ENCODE measurements around the gene ANK2.

Gene ANK2

DNA sequence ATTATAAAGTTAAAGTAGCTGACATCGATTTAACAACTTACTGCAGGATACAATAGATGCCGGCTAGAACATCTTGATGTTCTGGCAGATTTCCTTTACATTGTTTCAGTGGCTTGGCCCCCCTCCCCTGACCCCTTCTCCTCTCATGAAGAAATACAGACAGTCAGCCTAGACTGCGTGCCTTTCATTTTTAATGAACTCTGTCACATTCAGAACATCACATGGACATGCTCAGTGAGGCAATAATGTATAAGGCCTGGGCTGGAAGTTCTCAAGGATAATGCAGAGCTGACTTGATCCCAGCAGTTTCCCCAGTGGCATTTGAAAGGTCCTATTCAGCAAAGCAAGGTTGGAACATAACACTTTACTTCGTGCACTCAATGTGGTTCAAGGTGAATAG, 239.2 kb downstream of the ANK2 start:
- DNase-seq (ENCODE audit: low read depth in 2 of 2): peak; percentile 41 to 42

DNA sequence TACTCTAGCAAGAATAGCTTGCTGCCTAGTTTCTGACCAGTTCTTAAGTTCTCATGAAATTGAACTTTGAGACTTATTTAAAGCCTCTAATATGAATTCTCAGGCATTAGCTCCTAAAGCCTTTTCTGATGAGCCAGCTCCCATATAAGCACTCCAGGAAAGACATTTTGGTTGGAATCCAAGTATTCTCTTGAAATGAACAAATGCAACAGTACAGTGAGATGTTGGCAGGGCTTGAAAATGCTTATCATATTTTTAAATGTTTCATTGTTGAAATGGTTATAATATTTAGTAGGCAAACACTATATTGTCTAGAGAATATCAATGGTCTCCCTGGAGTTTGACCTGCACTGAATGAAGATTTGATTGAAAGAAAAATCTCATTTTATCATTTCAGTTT, 240.3 kb downstream of the ANK2 start:
- peak; percentile 42 to 43 for DNase-seq (ENCODE audit: low read depth in 2 of 2)

DNA sequence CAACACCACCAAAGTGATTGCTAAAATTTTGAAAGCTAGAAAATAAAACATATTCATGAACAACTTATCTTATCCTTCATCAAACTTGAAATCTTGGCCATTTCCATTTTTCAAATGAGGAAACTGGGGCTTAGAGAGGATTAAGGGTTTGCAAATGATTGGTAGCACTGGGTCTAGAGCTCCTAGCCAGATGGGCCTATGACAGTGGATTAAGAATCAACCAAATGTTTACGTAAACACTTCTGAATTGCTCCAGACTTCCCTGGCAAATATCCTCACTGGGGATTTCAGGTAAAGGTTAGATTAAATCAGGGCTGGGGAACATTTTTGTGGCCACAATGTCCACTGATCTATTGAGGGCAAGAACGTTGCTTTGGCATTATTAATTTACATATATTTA, 241.2 kb downstream of the ANK2 start:
- DNase-seq (ENCODE audit: low read depth in 2 of 2): no peak

DNA sequence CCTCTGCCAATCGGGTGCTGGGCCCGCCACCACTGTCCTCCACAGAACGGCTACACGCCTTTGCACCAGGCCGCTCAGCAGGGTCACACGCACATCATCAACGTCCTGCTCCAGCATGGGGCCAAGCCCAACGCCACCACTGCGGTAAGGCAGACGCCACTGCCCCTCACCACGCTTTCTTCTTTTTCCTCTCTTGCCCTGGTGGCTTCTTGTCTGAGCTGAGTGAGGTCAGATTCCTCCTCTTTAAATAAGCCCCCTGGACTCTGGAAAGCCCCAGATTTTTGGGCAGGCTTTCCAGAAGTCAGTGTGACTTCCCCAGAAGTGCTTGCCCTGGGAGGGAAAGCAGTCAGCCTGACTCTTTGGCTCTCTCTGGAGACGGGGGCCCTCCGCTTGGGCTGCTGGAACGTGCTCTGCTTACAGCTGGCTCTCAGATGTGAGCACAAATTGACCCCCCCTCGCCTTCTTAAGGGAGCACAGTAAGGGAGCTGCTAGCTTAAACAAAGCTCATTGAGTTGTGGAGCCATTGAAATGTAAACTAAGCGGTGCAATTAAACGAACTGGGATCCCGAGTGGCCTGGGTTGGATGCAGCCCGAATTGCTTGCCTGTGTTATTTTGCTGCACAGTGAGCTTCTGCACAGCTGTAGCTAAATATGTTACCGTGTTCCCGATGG, 243.1 kb downstream of the ANK2 start:
- peak; percentile 42 to 50 for DNase-seq (ENCODE audit: low read depth in 2 of 2)

DNA sequence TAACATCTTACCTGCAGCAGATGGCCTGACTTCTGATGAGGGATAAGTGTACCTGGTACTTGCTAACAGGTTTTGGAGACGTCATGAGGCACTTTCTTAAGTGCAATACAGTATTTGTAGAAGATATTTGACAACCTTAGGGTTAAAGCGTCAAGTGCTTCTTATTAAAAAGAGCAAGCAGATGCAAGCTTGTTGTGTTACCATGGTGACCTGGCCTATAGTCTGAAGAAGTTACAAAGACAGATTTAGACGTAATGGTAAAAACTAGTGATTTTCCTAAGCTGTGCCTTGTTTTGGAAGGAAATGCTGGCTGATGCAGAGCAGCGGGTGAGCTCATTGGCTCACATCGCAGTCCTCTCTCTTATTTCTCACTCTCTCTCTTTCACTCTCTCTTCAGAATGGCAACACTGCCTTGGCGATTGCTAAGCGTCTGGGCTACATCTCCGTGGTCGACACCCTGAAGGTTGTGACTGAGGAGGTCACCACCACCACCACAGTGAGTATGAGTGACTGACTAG, 243.6 kb downstream of the ANK2 start:
- DNase-seq (ENCODE audit: low read depth in 2 of 2): no peak

DNA sequence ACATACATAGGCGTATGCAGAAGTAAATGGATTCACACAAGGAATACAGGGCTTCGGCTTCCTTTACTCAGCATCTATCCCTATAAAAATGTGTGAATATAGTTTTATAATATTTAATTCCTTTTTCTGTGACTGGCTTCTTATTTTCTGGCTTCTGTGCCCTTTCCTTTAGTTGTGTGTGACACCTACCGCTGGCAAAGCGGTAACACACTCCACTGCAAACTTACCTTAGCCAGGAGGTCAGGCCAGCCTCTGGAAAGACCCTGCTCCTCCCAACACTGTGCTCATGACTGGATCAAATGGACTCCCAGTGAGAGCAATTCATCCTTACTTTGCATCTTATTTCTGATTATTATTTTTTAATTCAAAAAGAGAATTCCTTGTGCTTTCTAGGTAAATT, 244.2 kb downstream of the ANK2 start:
- DNase-seq (ENCODE audit: low read depth in 2 of 2): no peak

DNA sequence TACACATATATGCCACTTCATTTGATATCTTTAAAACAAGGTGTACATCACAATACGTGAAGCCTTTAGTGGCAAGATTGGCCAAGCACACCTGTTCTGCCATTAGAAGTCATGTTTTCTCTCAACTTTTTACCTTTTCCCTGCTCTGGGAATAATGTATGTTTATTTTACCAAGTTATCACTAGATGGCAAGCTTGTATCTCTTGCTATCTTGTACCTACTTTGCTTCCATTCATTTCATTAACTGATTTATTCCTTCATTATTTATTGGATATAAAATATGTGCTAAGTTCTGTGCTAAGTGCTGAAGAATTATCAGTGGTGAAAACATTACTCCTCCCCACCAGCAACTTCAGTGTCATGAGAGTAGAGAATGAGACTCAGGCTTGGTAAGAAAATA, 245.5 kb downstream of the ANK2 start:
- DNase-seq (ENCODE audit: low read depth in 2 of 2): no peak

DNA sequence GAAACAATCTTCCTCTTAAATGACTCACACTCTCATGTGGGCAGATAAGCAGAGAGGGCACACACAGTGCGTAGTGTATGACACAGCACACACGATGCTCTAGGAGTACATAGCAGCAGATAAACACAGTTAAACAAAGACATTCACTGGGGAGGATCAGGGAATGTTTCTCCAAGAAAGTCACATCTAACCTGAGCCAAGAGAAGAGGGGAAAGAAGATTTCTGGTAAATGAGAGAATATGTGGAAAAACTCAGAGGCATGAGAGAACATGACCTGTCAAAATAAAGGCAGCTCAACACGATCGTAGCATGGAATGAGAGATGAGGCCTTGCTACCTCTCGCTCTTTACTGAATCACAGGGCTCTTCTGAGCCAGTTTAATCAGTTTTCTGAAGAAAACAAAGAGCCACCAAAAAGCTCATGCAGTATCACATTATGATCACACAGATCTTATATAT, 251.0 kb downstream of the ANK2 start:
- DNase-seq (ENCODE audit: low read depth in 2 of 2): no peak

DNA sequence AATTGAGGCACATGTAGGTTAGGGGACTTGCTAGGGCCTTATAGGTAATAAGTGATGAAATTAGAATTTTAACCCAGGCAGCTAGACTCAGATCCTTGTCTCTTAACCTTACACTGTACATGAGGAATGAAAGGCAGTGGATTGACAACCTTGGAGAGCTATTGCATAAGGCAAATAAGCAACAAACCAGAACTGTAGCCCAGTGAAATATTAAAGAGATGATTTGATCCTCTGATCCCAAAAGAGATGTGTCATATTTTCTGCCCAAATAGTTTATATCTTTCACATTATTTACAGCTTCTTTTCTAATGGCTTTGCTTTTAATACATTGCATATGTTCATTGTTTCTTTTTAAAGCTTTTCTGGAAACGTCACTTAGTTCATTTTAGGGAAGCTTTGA, 252.6 kb downstream of the ANK2 start:
- peak; percentile 20 to 26 for DNase-seq (ENCODE audit: low read depth in 2 of 2)

DNA sequence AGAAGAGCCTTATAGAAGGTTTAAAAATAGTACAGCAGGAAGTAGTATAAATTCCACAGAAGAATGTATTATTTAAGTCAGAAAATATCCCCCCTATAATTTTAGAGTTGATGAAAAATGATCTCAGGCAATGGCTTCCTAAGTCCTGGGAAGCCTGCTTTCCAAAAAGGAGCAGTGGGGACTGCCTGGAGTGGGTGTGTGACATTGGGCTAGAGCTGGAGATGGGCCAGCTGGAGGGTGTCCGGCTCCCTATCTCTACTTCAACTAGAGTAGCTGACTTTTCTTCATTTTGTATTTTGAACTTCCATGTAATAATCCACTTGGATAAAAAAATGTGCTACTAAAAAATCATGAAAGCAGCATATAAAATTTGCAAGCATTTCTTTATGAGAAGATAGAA, 253.9 kb downstream of the ANK2 start:
- no peak for DNase-seq (ENCODE audit: low read depth in 2 of 2)

DNA sequence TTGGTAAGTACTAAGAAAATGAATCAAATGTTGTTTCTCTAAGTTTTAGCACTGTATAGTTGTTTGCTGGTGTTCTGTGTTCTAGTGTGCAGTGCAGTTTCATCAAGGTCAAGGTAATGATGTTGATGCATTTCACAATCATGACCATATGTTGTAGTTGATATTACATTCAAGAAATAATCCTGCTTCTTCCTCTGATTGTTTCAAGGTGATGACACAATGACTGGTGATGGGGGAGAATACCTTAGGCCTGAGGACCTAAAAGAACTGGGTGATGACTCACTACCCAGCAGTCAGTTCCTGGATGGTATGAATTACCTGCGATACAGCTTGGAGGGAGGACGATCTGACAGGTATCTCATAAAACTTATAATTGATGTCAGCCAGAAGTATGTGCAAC, 261.6 kb downstream of the ANK2 start:
- no peak for DNase-seq (ENCODE audit: low read depth in 2 of 2)

DNA sequence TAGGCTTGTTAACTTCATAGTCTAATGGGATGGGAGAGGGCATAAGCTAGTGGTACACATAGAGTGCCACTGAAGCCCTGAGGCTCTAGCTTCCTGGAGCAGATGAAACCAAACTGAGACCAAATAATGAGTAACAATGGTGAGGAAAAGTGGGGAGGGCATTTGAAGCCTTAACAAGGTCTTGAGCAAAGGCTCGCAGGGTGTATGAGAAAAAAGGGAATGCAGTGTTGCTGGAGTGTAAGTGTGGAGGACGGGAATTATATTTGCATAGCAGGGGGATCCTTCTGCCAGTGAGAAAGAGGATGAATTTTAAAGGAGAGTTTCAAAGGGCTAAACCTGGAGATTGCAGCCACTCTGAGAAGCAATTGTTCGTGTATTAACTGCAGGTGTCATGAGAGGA, 263.1 kb downstream of the ANK2 start:
- no peak for DNase-seq (ENCODE audit: low read depth in 2 of 2)

DNA sequence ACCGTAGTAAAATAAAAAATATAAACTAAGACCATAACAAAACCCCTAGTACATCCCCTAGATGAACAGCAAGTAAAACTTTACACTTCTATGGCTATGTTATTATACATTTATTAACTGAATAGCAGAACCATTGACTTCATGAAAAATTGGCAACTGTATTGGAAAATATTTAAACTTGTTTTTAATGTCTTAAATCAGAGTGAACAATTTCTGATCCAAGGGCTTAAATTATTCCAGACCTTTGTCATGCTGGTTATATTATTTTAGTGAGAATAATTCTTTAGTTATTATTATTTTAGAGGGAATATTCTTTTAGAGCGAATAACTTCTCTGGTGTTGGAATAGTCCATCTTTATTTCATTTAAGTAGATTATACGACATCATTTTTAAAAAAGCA, 265.0 kb downstream of the ANK2 start:
- no peak for DNase-seq (ENCODE audit: low read depth in 2 of 2)

DNA sequence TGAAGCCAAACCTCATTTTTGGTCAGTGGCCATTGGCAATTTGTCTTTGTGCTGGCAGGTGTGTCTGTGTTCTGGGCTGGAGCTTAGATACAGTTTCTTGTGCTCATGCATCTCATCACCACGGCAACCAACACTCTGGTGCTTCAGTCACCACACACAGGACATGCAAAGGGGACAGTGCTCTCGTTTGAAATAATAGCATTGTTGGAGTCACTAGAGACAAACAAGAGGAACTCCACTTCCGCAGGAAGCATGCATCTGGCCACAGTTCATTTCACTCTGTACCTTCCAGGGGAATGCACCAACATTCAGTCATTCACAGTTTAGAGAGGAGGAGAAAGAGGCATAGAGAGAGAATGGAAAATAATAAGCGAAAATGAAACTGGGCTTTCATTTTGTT, 267.4 kb downstream of the ANK2 start:
- no peak for DNase-seq (ENCODE audit: low read depth in 2 of 2)

DNA sequence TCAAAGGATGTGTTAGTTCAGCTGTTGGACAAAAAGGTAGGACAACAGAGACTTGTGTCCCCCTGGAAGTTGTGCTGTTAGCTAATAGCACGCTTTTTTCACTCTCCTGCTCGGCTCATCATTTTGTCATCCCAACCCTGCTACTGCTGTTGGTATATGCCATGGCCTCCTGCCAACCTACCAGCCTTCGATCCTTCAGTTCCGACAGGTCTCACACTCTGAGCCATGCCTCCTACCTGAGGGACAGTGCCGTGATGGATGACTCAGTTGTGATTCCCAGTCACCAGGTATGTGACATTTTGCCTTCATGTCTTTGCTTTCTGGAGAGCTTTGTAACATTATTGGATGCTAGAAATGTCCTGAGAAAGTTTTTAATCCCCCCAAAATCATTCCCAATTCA, 268.1 kb downstream of the ANK2 start:
- no peak for DNase-seq (ENCODE audit: low read depth in 2 of 2)

DNA sequence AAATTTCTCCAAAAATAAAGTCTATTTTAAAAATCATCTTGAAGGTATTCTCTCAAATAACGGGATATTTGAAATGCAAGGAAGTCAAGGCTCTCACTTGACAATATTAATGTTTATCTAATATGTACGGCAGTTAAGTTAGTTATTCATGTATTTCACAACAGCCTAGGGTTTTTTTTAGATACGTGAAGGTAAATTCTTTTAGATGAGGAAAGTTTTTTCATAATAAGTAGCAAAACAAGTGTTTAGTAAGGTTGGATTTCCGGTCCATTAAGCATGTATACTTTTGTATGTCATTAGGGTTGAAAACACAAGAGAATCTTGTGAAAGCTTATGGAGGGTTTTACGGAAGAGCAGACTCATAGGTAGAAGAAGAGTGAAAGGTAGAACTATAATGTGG, 273.3 kb downstream of the ANK2 start:
- no peak for DNase-seq (ENCODE audit: low read depth in 2 of 2)

DNA sequence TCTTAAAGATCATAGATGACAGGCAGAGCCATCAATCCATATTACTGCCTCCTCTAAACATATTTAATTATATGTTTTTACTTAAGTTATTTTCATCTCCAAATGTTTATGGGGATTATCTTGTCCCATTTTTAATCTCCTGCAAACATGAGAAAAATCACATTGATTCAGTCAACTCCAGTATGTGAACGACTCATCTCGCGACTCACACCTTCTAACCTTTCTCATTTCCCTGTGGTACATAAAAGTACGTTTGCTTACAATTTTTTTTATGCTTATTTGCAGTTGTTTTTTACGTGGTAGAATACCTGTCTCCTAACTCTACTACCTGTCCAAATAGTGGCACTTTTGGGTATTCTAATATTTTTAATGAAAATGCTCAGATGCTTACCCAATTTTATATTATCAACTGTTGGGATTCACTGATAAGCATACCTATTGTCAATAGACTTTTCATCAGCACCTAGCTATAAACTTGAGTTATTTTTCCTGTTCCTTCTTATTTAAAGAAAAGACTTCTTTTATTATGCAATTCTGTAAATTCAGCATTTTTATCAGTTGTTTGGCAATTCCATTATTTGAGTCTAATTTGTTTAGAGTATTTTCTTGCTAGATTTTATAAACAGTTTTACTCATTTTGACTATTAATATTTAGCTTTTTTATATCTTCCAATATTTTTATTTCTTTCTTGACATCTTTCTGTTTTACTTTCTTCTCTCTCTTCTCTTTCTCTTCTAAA, 276.6 kb downstream of the ANK2 start:
- no peak for DNase-seq (ENCODE audit: low read depth in 2 of 2)

DNA sequence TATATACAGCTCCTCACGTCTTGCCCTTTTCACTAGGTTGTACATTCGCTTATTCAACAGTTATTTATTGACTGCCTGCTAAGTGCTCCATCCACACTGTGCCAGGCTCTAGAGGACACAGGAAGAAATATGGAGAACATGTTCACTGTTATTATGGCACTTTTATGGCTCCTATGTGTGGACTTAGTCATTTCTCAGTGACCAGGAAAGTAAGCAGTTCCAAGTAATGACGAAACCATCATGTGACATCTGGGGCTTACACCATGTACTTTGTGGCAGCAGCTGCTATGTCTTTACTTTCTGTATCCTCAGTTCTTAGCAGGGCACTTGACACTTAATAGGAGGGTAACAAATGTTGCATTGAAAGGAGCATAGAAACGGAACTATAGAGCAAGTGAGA, 278.0 kb downstream of the ANK2 start:
- no peak for DNase-seq (ENCODE audit: low read depth in 2 of 2)

DNA sequence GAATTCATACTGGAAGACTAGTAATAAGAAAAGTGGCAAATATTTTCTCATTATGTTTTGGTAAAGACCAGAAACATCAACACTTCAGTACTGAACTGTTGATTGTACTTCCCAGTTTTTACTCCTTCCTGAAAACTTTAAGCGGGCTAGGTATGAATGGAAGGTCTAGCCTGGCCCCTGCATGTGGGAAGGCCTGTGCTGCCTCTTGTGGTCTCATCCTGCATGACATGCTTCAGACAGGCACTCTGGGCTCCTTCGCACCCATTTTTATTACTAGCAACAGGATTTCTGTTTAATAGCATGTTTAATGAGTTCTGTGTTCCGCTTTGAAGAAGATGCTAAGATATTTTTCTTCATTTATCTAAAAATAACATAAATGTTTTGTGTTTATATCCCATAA, 279.1 kb downstream of the ANK2 start:
- DNase-seq (ENCODE audit: low read depth in 2 of 2): no peak

DNA sequence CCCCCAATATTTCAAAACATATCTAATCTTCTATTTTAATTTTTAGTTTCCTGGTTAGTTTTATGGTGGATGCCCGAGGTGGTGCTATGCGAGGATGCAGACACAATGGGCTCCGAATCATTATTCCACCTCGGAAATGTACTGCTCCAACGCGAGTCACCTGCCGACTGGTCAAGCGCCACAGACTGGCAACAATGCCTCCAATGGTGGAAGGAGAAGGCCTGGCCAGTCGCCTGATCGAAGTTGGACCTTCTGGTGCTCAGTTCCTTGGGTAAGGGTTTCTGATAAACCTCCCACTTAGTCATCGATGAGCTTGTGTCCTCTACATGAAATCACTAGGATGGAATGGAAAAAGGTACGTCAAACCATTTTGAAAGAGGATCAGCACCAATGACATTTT, 280.7 kb downstream of the ANK2 start:
- DNase-seq (ENCODE audit: low read depth in 2 of 2): no peak

DNA sequence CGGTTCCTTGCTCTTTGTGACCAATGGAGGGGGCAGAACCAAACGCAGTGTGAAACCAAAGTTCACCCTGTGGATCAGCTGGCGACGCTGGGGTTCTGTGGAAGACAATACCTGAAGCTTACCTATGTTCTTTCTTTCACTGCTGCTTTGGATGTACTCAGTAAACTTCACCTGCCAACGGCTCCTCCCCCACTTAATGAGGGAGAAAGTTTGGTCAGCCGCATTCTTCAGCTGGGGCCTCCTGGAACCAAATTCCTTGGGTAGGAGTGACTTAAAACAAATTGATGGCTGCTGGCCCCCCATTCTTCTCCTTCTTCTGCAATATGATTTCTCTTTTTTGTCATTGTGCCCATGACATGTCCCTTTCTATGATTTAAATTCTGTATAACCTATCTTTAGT, 282.4 kb downstream of the ANK2 start:
- no peak for DNase-seq (ENCODE audit: low read depth in 2 of 2)

DNA sequence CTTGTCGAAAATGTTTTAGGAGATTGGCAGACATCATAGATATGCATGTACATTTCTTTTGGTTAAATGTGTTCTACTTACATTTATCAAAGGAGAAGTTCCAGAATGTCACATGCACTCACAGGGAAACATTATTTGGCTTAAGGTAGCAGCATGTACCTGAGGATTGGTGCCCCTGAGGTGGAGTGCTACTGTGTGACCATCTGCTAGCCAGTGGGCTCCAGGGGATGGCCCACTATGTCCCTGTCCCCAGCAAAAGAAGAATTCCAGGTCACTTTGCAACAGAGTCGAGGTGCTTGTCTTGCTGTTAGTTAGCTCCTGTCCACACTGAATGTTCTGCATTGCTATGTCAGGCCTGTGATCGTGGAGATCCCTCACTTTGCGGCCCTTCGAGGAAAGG, 283.2 kb downstream of the ANK2 start:
- no peak for DNase-seq (ENCODE audit: low read depth in 2 of 2)

DNA sequence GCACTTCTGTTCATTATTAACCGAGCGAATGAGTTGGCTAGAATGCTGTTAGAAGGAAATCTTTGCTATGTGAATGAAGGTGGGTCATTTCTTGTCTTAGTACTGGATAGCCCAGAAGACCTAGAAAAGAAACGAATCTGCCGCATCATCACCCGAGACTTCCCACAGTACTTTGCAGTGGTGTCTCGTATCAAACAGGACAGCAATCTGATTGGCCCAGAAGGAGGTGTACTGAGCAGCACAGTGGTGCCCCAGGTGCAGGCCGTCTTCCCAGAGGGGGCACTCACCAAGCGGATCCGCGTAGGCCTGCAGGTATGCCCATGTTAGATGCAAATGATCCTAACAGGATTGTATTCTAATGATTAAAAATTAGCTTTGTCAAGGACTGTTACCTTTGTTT, 286.3 kb downstream of the ANK2 start:
- no peak for DNase-seq (ENCODE audit: low read depth in 2 of 2)

Data from fibroblast of skin of left quadriceps (primary cell).